Esophagus muscularis mucosa (tissue), 4 donors: ENCODE data around the gene RNF144A. TPM values are rescaled to one million over a fixed set of nuclear protein-coding genes. Genes with fewer than 3 reads are reported as not detected.

ENCODE experiments used
- DNase-seq: peaks from one replicate; pipeline ENCODE4 v3.0.0-alpha.2; 2017; ENCODE audit errors: extremely low spot score
- H3K27ac ChIP-seq, 4 donors: fragments of 200-600 bp; sonication (generic); replicated peaks in 1 of 4; 1 replicate in 3 of 4; 2 replicates in 1 of 4; pipeline ENCODE4 v1.5.1; 2016 to 2019; ENCODE audit warnings: mild to moderate bottlenecking in 1 of 4
- H3K27me3 ChIP-seq, 4 donors: fragments of 200-600 bp; sonication (generic); one replicate each; pipeline versions ENCODE4 v1.5.1 to v1.6.0; 2016 to 2019
- H3K36me3 ChIP-seq, 4 donors: fragments of 200-600 bp; sonication (generic); one replicate each; pipeline ENCODE4 v1.5.1; 2016 to 2019
- H3K4me1 ChIP-seq, 4 donors: fragments of 200-600 bp; sonication (generic); one replicate each; pipeline ENCODE4 v1.5.1; 2016 to 2019
- H3K4me3 ChIP-seq, 4 donors: fragments of 200-600 bp; sonication (generic); 1 replicate in 2 of 4; 2 replicates in 2 of 4; pipeline ENCODE4 v1.5.1; 2016 to 2019; ENCODE audit warnings: mild to moderate bottlenecking in 4 of 4, moderate library complexity in 1 of 4
- H3K9me3 ChIP-seq, 4 donors: fragments of 200-600 bp; sonication (generic); 1 replicate in 3 of 4; 2 replicates in 1 of 4; pipeline ENCODE4 v1.5.1; 2016 to 2019
- EP300 ChIP-seq: sonication (generic); formaldehyde crosslinking; IDR thresholded peaks from one replicate; pipeline ENCODE4 v1.6.1; 2017; ENCODE audit warnings: antibody characterized with exemption
- POLR2A ChIP-seq: fragments of 450-650 bp; IDR thresholded peaks from one replicate; pipeline ENCODE4 v1.6.1; 2017; ENCODE audit warnings: antibody characterized with exemption, moderate library complexity, mild to moderate bottlenecking, low read depth
- POLR2AphosphoS5 ChIP-seq, 2 donors: sonication (generic); formaldehyde crosslinking; IDR thresholded peaks; one replicate each; pipeline ENCODE4 v1.6.1; 2017; ENCODE audit warnings: antibody characterized with exemption in 2 of 2
- WGBS: methylation state at CpG from one replicate; pipeline ENCODE4 v1.1.5; 2018; 5-methylcytosine and 5-hydroxymethylcytosine counted together
- intact Hi-C: fragments of 100-400 bp; cut with DNase I; formaldehyde crosslinking; loops from one replicate; pipeline ENCODE4 v1.15.1; 2023
- total RNA-seq, 4 donors: library from RNA; depleted of rRNA; stranded (reverse); fragments of >200 nt; gene quantifications; one replicate each; pipeline versions ENCODE4 v1.1.0 to v1.2.1, GENCODE V29; 2016
- TF ChIP-seq, protein P1 (sequence below), 3 experiments: fragments of 200-600 bp in 2 of 3; fragments of 450-650 bp in 1 of 3; sonication (generic) in 2 of 3; IDR thresholded peaks; one replicate each; pipeline ENCODE4 v1.5.1; 2017 to 2019; ENCODE audit warnings: antibody characterized with exemption in 3 of 3, mild to moderate bottlenecking in 2 of 3, moderate library complexity in 1 of 3

RNF144A gene
- total RNA-seq, 4 donors from 2014 or later = 5.4 to 10.8 (median 8.8) TPM

DNA sequence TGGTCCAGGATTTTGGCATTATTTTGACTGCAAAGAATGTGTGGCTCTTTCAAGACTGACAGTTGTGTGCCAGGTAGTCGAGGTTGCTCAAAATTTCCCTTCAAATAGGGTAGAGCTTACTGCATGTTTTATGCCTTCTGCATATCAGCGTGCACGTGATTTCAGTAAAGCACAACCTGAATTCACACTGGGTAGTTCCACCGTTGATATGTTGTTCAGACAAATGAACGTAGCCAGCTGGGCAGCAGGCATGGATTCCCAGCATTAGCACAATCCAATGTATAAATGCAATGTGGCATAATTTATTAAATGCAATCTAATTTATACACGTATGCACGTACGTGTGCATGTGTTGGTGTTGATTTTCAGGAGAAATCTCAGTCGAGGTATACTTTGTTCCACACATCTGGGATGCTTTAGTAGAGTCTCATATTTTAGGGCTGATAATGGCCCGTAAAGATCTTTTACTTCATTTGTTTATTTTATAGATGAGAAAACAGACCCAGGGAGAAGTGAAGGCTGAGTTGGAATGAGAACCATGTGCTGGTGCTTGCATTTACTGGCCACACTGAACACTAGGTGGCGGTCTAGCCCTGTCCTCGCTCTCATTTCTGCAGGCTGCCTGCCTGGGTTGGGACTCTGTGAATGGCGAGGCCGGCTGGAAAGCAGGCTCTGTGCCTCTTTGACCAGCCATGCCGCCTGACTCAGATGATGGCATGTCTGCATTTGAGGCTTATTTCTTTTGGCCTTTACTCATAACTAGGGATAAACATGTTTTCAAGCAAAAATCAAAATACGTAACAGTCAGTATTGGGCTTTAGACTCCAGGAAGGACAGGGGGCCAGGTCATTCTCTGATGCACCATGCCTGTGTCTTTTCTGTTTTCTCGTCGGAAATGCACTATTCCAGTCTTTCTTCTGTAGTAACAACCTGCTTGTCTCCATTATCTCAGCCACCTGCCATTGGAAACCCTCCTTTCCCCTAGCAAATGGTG is 120.4 kb downstream of the RNF144A start:
- Histone ChIP-seq H3K36me3 (peaks cover 7 to 72% (median 31%) of the 10 kb centered on the region in 4 donors), H3K4me1 (peaks cover 0 to 12% (median 9%) of the 10 kb centered on the region in 4 donors), H3K9me3 (no peaks in the 10 kb centered on the region), H3K27me3 (no peaks in the 10 kb centered on the region), H3K4me3 (no peak overlapping the region), H3K27ac (no peak overlapping the region)
- TF ChIP-seq EP300 (no peak), POLR2A (no peak)
- TF ChIP-seq, protein P1, sequence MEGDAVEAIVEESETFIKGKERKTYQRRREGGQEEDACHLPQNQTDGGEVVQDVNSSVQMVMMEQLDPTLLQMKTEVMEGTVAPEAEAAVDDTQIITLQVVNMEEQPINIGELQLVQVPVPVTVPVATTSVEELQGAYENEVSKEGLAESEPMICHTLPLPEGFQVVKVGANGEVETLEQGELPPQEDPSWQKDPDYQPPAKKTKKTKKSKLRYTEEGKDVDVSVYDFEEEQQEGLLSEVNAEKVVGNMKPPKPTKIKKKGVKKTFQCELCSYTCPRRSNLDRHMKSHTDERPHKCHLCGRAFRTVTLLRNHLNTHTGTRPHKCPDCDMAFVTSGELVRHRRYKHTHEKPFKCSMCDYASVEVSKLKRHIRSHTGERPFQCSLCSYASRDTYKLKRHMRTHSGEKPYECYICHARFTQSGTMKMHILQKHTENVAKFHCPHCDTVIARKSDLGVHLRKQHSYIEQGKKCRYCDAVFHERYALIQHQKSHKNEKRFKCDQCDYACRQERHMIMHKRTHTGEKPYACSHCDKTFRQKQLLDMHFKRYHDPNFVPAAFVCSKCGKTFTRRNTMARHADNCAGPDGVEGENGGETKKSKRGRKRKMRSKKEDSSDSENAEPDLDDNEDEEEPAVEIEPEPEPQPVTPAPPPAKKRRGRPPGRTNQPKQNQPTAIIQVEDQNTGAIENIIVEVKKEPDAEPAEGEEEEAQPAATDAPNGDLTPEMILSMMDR (IDR thresholded peaks at IDR 0.05) = peak; percentile 56 to 75 (median 60)
- DNase-seq = no peak
- intact Hi-C loops = no loop called here
- 60% methylated on average over 18 of the region's 18 CpGs for WGBS

DNA sequence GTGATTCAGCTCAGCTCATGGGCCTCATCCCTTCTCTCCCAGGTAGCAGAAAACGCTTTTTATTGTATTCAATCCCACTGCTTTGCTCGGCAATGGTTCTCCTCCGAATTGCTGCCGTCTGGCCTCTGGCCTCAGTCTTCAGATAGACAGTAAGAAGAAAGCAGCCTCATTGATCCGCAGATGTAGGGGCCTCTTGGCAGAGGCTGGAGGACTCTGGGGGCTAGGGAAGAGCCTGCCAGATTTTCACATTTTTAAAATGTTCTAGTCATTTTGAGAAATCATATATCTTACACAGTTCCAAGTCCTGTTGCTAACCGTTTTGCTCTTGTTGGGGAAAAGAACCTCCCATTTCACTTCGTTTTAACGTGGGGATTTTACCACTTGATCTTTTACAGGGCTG is 123.3 kb downstream of the RNF144A start:
- H3K36me3 ChIP-seq = peaks cover 0 to 54% (median 22%) of the 10 kb centered on the region in 4 donors
- intact Hi-C loops = loop anchor here (5.0 kb wide), 1 partner anchor 123 kb away; the partner anchor contains the start of gene RNF144A
- H3K27me3 ChIP-seq = no peaks in the 10 kb centered on the region
- H3K9me3 ChIP-seq = no peaks in the 10 kb centered on the region
- H3K4me1 ChIP-seq = peaks cover 0 to 15% (median 10%) of the 10 kb centered on the region in 4 donors
- H3K27ac ChIP-seq = no peak overlapping the region
- TF ChIP-seq, protein P1 (IDR thresholded peaks at IDR 0.05) = no peak
- no peak for TF ChIP-seq POLR2AphosphoS5 (IDR thresholded peaks at IDR 0.05)
- no peak for TF ChIP-seq POLR2A
- TF ChIP-seq EP300 = no peak
- H3K4me3 ChIP-seq = no peak overlapping the region
- DNase-seq = no peak
- 76% methylated on average over 8 of the region's 8 CpGs for WGBS

DNA sequence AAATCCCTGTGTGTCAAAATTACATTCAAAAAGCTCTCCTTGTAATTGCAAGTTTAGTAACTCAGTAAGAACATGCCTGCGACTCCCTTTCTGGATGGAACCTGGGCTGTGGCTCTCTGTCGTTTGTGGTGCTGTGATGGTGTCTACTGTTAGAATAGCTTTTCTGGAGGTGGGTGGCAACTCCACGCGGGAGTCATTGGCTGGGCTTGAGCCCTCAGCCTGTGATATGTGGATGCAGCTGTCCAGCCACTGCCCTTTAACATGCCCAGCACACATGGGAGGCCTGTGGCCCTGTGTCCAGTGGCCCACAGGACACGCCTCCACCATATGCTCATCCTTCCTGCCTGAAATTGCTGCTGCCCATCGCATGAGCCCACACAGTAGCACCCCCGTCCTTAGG is 124.2 kb downstream of the RNF144A start:
- intact Hi-C loops = loop anchor here (5.0 kb wide), 1 partner anchor 124 kb away; the partner anchor contains the start of gene RNF144A
- H3K27ac ChIP-seq = no peak overlapping the region

DNA sequence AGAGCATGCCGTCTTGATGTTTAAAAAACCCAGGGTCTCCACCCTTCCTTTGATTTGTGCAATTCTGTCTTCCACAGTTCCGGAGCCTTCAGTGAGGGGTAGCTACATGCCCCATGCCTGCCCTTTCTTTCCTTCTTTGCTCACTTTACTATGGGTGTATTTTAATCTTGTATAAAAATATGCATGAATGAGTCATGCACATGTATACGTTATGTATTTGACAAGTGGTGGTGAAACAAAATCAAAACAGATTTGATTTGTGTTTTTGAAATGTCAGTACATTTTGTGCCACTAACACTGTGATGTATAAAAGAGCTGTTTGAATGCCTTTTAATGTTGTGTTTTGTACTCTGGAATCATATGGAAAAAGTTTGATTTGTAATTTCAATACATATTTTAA is 126.5 kb downstream of the RNF144A start:
- no peak overlapping the region for H3K4me3 ChIP-seq
- H3K9me3 ChIP-seq = no peaks in the 10 kb centered on the region
- peaks cover 0 to 27% (median 14%) of the 10 kb centered on the region in 4 donors for H3K36me3 ChIP-seq
- no peaks in the 10 kb centered on the region for H3K27me3 ChIP-seq
- WGBS = 65% methylated on average over 3 of the region's 3 CpGs
- intact Hi-C loops = loop anchor here (2.0 to 5.0 kb wide), 2 partner anchors 126 to 147 kb away; partner anchors contain the start of gene RNF144A
- TF ChIP-seq, protein P1 (IDR thresholded peaks at IDR 0.05) = no peak
- TF ChIP-seq POLR2A (no peak), POLR2AphosphoS5 (IDR thresholded peaks at IDR 0.05) (no peak), EP300 (no peak)
- no peak overlapping the region for H3K27ac ChIP-seq
- no peak for DNase-seq
- H3K4me1 ChIP-seq = peaks cover 0 to 13% (median 8%) of the 10 kb centered on the region in 4 donors

More for the DNA sequence above, 124.2 kb downstream of the RNF144A start:
- no peak overlapping the region for H3K4me3 ChIP-seq
- DNase-seq = no peak
- 90% methylated on average over 4 of the region's 7 CpGs for WGBS
- peaks cover 0 to 15% (median 10%) of the 10 kb centered on the region in 4 donors for H3K4me1 ChIP-seq
- TF ChIP-seq POLR2AphosphoS5 (IDR thresholded peaks at IDR 0.05) (no peak), POLR2A (no peak), EP300 (no peak)
- TF ChIP-seq, protein P1 (IDR thresholded peaks at IDR 0.05) = no peak
- H3K36me3 ChIP-seq = peaks cover 0 to 45% (median 15%) of the 10 kb centered on the region in 4 donors
- H3K27me3 ChIP-seq = no peaks in the 10 kb centered on the region
- H3K9me3 ChIP-seq = no peaks in the 10 kb centered on the region
